ENCODE data around the gene KLF17. TPM values are rescaled to one million over a fixed set of nuclear protein-coding genes. Genes with fewer than 3 reads are reported as not detected.

Gene KLF17
- total and polyA plus RNA-seq, 9 donors, result 0.05 to 0.40 (median 0.16) TPM; not detected in 5

GRCh38 chr1:44174630-44175029 is 56.0 kb downstream of the KLF17 start:
- no peak overlapping the region for H3K4me3 ChIP-seq
- no peaks in the 10 kb centered on the region for H3K27me3 ChIP-seq
- no peaks in the 10 kb centered on the region for H3K9me3 ChIP-seq
- WGBS, 3 donors, result 64 to 76% (median 75%) methylated on average over 1 of the region's 1 CpG
- H3K4me1 ChIP-seq (ENCODE audit: insufficient read depth), result no peaks in the 10 kb centered on the region
- no peak overlapping the region for H3K27ac ChIP-seq
- H3K36me3 ChIP-seq, result no peaks in the 10 kb centered on the region
- no peak for DNase-seq
- intact Hi-C loops (cut with DNase I), result no loop called here
- TF ChIP-seq EP300 (IDR thresholded peaks at IDR 0.05) (no peak), POLR2A (IDR thresholded peaks at IDR 0.05) (no peak)
- TF ChIP-seq, protein P1, sequence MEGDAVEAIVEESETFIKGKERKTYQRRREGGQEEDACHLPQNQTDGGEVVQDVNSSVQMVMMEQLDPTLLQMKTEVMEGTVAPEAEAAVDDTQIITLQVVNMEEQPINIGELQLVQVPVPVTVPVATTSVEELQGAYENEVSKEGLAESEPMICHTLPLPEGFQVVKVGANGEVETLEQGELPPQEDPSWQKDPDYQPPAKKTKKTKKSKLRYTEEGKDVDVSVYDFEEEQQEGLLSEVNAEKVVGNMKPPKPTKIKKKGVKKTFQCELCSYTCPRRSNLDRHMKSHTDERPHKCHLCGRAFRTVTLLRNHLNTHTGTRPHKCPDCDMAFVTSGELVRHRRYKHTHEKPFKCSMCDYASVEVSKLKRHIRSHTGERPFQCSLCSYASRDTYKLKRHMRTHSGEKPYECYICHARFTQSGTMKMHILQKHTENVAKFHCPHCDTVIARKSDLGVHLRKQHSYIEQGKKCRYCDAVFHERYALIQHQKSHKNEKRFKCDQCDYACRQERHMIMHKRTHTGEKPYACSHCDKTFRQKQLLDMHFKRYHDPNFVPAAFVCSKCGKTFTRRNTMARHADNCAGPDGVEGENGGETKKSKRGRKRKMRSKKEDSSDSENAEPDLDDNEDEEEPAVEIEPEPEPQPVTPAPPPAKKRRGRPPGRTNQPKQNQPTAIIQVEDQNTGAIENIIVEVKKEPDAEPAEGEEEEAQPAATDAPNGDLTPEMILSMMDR (IDR thresholded peaks at IDR 0.05), result no peak

Small RNAs within 50 kb of the gene (small RNA-seq; reads per million reads assigned to genes)
- gene AL035417.1 (not detected), gene OOSP1P1 (not detected), gene RF00019 (not detected), gene RN7SL479P (not detected)

Other genes starting within 250 kb of the KLF17 start
- gene ARTN, start 185.0 kb upstream of the KLF17 start, total RNA-seq, result 1 to 10 TPM in 3 of 7 donors, under 1 TPM in 4; 0.72 to 1.3 (median 0.92) TPM
- under 1 TPM in 1 of 2 donors, not detected in 1; 0.75 TPM for gene ARTN, start 185.0 kb upstream of the KLF17 start, polyA plus RNA-seq
- gene IPO13, start 171.9 kb upstream of the KLF17 start, total RNA-seq, result 10 to 100 TPM in 6 of 7 donors, 1 to 10 TPM in 1; 8.6 to 30.3 (median 20.9) TPM
- 10 to 100 TPM in 1 of 2 donors, 1 to 10 TPM in 1; 10.0 to 15.3 TPM for gene IPO13, start 171.9 kb upstream of the KLF17 start, polyA plus RNA-seq
- 10 to 100 TPM in 6 of 7 donors, 1 to 10 TPM in 1; 7.2 to 27.0 (median 16.2) TPM for gene DPH2, start 148.8 kb upstream of the KLF17 start, total RNA-seq
- gene DPH2, start 148.8 kb upstream of the KLF17 start, polyA plus RNA-seq, result 10 to 100 TPM in 1 of 2 donors, 1 to 10 TPM in 1; 8.5 to 12.7 TPM
- 100 to 1,000 TPM in 1 of 7 donors, 10 to 100 TPM in 6; 46.1 to 108 (median 66.9) TPM for gene ATP6V0B, start 143.9 kb upstream of the KLF17 start, total RNA-seq
- 10 to 100 TPM; 74.4 to 76.1 TPM for gene ATP6V0B, start 143.9 kb upstream of the KLF17 start, polyA plus RNA-seq
- 10 to 100 TPM; 11.9 to 51.3 (median 33.9) TPM for gene B4GALT2, start 139.6 kb upstream of the KLF17 start, total RNA-seq
- gene B4GALT2, start 139.6 kb upstream of the KLF17 start, polyA plus RNA-seq, result 10 to 100 TPM; 14.4 to 22.1 TPM
- 10 to 100 TPM in 1 of 7 donors, 1 to 10 TPM in 6; 2.1 to 23.3 (median 7.3) TPM for gene CCDC24, start 127.2 kb upstream of the KLF17 start, total RNA-seq
- gene CCDC24, start 127.2 kb upstream of the KLF17 start, polyA plus RNA-seq, result 1 to 10 TPM; 1.1 to 6.2 TPM
- gene SLC6A9, start 87.4 kb upstream of the KLF17 start, total RNA-seq, result 10 to 100 TPM in 1 of 7 donors, 1 to 10 TPM in 6; 1.1 to 74.1 (median 4.6) TPM
- 10 to 100 TPM in 1 of 2 donors, 1 to 10 TPM in 1; 2.1 to 14.1 TPM for gene SLC6A9, start 87.4 kb upstream of the KLF17 start, polyA plus RNA-seq
- not detected for gene KLF18, start 22.8 kb downstream of the KLF17 start, total RNA-seq
- not detected for gene KLF18, start 22.8 kb downstream of the KLF17 start, polyA plus RNA-seq
- 10 to 100 TPM; 35.8 to 46.9 (median 43.6) TPM for gene DMAP1, start 94.7 kb downstream of the KLF17 start, total RNA-seq
- gene DMAP1, start 94.7 kb downstream of the KLF17 start, polyA plus RNA-seq, result 10 to 100 TPM; 28.1 to 38.3 TPM
- gene ERI3, start 236.4 kb downstream of the KLF17 start, total RNA-seq, result 10 to 100 TPM; 41.7 to 67.0 (median 52.4) TPM
- 10 to 100 TPM; 35.4 to 39.0 TPM for gene ERI3, start 236.4 kb downstream of the KLF17 start, polyA plus RNA-seq

Measured in ovary (tissue), 9 donors.